Bronchial epithelial cell (primary cell): Measurements from ENCODE around the gene CCDC177. TPM values are rescaled to one million over a fixed set of nuclear protein-coding genes. Genes with fewer than 3 reads are reported as not detected.

Source experiments
- DNase-seq: peaks from one replicate; pipeline ENCODE4 v3.0.0-alpha.2; 2010; ENCODE audit warnings: low read depth
- FAIRE-seq: peaks from 2 replicates; lab custom pipeline; 2011; peaks lifted over from hg19 to GRCh38; lab: Jason Lieb, UNC
- H3K27me3 ChIP-seq: 2 replicates; pipeline ENCODE4 v1.5.1; 2011; ENCODE audit warnings: low read length; ENCODE audit not compliant: control insufficient read depth, insufficient read depth
- H3K36me3 ChIP-seq: 2 replicates; pipeline ENCODE4 v1.5.1; 2011; ENCODE audit warnings: low read length; ENCODE audit not compliant: control insufficient read depth, insufficient read depth
- H3K4me3 ChIP-seq: 2 replicates; pipeline ENCODE4 v1.5.1; 2011; ENCODE audit warnings: mild to moderate bottlenecking, low read depth, low read length, control low read depth
- total RNA-seq: library from RNA; depleted of rRNA; stranded (reverse); fragments of >200 nt; gene quantifications from 2 replicates; pipeline ENCODE4 v1.2.1, GENCODE V29; 2014
- TF ChIP-seq, protein P1 (sequence below): IDR thresholded peaks from 2 replicates; pipeline ENCODE4 v1.5.1; 2011; ENCODE audit warnings: mild to moderate bottlenecking, moderate library complexity, low read length, control low read depth, inconsistent platforms; ENCODE audit not compliant: insufficient read depth, severe bottlenecking

Gene CCDC177
- total RNA-seq, 1 donor from 2014 or later = not detected

DNA sequence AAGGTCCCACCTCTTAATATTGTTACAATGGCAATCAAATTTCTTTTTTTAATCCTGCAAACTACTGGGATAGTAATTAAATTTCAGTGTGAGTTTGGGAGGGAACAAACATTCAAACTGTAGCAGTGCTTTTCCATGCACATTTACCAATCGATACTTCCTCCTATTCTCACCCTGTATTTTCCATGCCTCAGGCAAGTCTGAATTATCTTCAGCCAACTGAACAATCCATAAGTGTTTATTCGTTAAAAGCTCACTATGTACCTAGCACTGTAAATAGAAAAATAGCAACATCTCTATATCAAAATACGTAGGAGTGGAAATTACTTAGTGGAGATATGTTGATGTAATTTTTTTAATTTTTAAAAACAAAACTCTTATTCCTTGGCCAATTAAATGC, 43.5 kb downstream of the CCDC177 start:
- TF ChIP-seq, protein P1, sequence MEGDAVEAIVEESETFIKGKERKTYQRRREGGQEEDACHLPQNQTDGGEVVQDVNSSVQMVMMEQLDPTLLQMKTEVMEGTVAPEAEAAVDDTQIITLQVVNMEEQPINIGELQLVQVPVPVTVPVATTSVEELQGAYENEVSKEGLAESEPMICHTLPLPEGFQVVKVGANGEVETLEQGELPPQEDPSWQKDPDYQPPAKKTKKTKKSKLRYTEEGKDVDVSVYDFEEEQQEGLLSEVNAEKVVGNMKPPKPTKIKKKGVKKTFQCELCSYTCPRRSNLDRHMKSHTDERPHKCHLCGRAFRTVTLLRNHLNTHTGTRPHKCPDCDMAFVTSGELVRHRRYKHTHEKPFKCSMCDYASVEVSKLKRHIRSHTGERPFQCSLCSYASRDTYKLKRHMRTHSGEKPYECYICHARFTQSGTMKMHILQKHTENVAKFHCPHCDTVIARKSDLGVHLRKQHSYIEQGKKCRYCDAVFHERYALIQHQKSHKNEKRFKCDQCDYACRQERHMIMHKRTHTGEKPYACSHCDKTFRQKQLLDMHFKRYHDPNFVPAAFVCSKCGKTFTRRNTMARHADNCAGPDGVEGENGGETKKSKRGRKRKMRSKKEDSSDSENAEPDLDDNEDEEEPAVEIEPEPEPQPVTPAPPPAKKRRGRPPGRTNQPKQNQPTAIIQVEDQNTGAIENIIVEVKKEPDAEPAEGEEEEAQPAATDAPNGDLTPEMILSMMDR = no peak
- peaks cover 3% of the 10 kb centered on the region for H3K27me3 ChIP-seq
- FAIRE-seq (no peak), DNase-seq (no peak)
- H3K36me3 ChIP-seq = no peaks in the 10 kb centered on the region
- H3K4me3 ChIP-seq = no peak overlapping the region

DNA sequence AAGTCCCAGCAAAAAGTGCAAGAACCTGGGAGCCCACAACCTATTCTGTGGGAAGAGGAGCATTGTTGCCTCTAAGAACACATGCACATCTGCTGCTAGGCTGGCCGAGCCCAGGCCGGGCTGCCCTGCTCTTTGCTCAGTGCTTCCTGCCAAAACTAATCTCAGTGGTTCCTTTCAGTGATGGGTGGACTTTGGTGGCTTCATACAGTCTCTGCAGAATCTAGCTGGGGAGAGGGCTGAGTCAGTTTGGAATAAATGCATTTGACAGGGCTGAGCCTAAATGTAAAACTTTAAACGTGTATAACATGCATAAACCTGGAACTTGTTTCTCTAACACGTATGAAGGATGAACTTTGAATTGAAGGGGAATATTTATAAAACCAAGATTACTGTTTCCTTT, 44.6 kb downstream of the CCDC177 start:
- TF ChIP-seq, protein P1 = no peak
- no peaks in the 10 kb centered on the region for H3K36me3 ChIP-seq
- FAIRE-seq = no peak
- H3K27me3 ChIP-seq = peaks cover 3% of the 10 kb centered on the region
- DNase-seq = no peak
- H3K4me3 ChIP-seq = no peak overlapping the region

DNA sequence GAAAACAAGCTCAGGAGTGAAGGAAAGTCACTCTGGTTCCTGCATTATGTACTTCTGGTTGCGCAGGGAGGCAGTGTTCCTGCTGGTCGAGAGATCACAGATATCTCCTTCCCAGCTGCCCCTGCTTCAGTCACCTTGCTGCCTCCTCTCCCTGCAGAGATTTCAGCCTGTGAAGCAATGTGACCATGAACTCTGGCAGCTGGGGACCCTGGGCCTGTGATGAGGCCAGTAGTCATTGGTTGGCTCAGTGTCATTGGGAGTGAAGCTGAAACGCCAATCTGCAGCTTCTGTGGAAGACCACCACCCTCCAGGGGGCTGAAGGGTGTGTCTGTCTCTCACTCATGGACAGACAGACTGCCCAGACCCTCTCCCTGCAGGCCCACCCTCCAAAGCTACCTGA, 45.1 kb downstream of the CCDC177 start:
- peaks cover 3% of the 10 kb centered on the region for H3K27me3 ChIP-seq
- H3K36me3 ChIP-seq = no peaks in the 10 kb centered on the region
- H3K4me3 ChIP-seq = no peak overlapping the region
- DNase-seq (no peak), FAIRE-seq (no peak)
- TF ChIP-seq, protein P1 = no peak

DNA sequence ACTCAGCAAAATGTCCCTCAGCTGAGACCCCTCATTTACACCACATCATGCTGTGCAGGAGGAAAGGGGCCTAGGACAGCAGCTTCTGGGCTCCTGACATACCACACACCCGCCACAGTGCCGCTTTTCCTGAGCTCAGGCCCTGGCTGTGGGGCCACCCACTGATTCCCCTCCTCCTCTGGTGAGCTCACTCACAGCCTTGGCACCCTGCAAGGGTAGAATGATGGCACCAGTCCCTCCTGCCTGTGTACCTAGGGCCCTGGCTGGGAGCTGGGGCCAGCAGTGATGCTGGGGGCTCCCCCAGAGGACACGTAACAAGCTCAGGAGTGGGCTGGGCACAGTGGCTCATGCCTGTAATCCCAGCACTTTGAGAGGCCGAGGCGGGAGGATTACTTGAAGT, 45.7 kb downstream of the CCDC177 start:
- FAIRE-seq (no peak), DNase-seq (no peak)
- TF ChIP-seq, protein P1 = no peak
- H3K4me3 ChIP-seq = no peak overlapping the region
- H3K36me3 ChIP-seq = no peaks in the 10 kb centered on the region
- H3K27me3 ChIP-seq = peaks cover 3% of the 10 kb centered on the region

DNA sequence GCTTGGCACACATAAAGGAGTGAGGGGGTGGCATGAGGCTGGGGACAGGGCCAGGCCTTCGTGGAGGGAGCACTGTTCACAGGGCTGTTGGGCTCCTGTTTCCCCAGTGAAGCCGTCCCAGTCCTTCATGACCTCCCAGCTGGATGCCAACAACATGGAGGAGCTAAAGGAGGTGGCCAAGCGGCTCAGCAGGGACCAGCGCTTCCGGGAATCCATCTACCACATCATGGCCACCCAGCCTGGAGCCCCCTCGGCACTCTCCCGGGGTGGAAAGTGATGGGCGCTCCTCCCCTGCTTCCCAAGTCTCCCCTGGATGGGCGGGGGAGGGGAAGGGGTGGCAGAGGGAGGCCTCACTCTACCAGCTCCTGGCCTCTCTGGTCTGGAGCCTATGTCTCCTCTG, 46.5 kb downstream of the CCDC177 start:
- Histone ChIP-seq H3K4me3 (no peak overlapping the region), H3K27me3 (peaks cover 2% of the 10 kb centered on the region), H3K36me3 (no peaks in the 10 kb centered on the region)
- TF ChIP-seq, protein P1 = no peak
- FAIRE-seq = no peak
- no peak for DNase-seq

DNA sequence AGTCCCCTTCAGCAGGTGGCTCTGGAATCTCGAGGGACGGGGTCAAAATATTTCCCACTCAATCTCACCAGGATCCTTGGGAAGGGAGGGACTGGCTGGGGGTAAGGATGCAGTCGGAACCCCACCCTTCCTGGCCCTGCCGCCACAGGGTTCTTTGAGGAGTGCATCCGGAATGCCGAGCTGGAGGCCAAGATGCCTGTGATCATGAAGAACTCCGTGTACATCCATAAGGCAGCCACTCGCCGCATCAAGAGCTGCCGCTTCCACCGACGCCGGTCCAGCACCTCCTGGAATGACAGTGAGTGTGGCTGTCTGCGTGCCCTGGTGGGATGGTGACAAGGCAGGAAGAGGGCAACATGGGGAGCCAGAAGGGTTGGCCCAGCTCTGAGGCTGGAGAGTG, 47.0 kb downstream of the CCDC177 start:
- no peak overlapping the region for H3K4me3 ChIP-seq
- no peak for DNase-seq
- H3K36me3 ChIP-seq = no peaks in the 10 kb centered on the region
- TF ChIP-seq, protein P1 = no peak
- peaks cover 1% of the 10 kb centered on the region for H3K27me3 ChIP-seq
- FAIRE-seq = no peak
